Loucy (cell line): Measurements from ENCODE around the gene PRMT9.

Source experiments
- H2AFZ ChIP-seq: fragments of 200-600 bp; sonication (generic); 2 replicates; pipeline ENCODE4 v1.6.0; 2016; ENCODE audit warnings: antibody characterized with exemption, mild to moderate bottlenecking, low read length, moderate library complexity
- H3F3A ChIP-seq: fragments of 200-600 bp; 2 replicates; pipeline ENCODE4 v1.6.0; 2016; ENCODE audit warnings: antibody characterized with exemption, low read depth, mild to moderate bottlenecking
- H3K27me3 ChIP-seq: fragments of 200-600 bp; sonication (generic); 2 replicates; pipeline ENCODE4 v1.6.1; 2014; ENCODE audit warnings: low read length, mild to moderate bottlenecking; ENCODE audit not compliant: insufficient read depth, poor library complexity, severe bottlenecking
- H3K36me3 ChIP-seq: fragments of 200-600 bp; sonication (generic); 2 replicates; pipeline ENCODE4 v1.6.1; 2016; ENCODE audit warnings: low read length; ENCODE audit not compliant: insufficient read depth
- H3K4me1 ChIP-seq: fragments of 200-600 bp; sonication (generic); 2 replicates; pipeline ENCODE4 v1.5.1; 2014; ENCODE audit warnings: low read length, mild to moderate bottlenecking; ENCODE audit not compliant: insufficient read depth, poor library complexity, severe bottlenecking
- H3K4me2 ChIP-seq: fragments of 200-600 bp; sonication (generic); 2 replicates; pipeline ENCODE4 v1.6.0; 2014; ENCODE audit warnings: antibody characterized with exemption, low read length, low read depth, mild to moderate bottlenecking; ENCODE audit not compliant: poor library complexity, severe bottlenecking
- H3K4me3 ChIP-seq: fragments of 200-600 bp; sonication (generic); 2 replicates; pipeline ENCODE4 v1.5.1; 2014; ENCODE audit warnings: low read length, mild to moderate bottlenecking, mixed read lengths; ENCODE audit not compliant: poor library complexity, severe bottlenecking
- H3K79me2 ChIP-seq: fragments of 200-600 bp; sonication (generic); 2 replicates; pipeline ENCODE4 v1.6.1; 2014; ENCODE audit warnings: low read length; ENCODE audit not compliant: insufficient read depth
- H3K9ac ChIP-seq: fragments of 200-600 bp; sonication (generic); 2 replicates; pipeline ENCODE4 v1.6.0; 2014; ENCODE audit warnings: mild to moderate bottlenecking, low read depth, low read length, moderate library complexity; ENCODE audit not compliant: poor library complexity, severe bottlenecking
- H3K9me2 ChIP-seq: fragments of 200-600 bp; sonication (generic); replicated peaks from 2 replicates; pipeline ENCODE4 v1.6.1; 2016; ENCODE audit warnings: low read depth, low read length, mixed read lengths
- H3K9me3 ChIP-seq: fragments of 200-600 bp; sonication (generic); 2 replicates; pipeline ENCODE4 v1.6.1; 2014; ENCODE audit warnings: mild to moderate bottlenecking, antibody characterized with exemption, low read length, low read depth; ENCODE audit not compliant: insufficient read depth
- H4K20me1 ChIP-seq: fragments of 200-600 bp; sonication (generic); 2 replicates; pipeline ENCODE4 v1.6.0; 2014; ENCODE audit warnings: antibody characterized with exemption, low read length, mild to moderate bottlenecking; ENCODE audit not compliant: insufficient read depth, poor library complexity, severe bottlenecking
- CTCF ChIP-seq: fragments of 200-600 bp; sonication (generic); conservative IDR thresholded peaks from 2 replicates; pipeline ENCODE4 v1.5.1; 2014; ENCODE audit warnings: mild to moderate bottlenecking, antibody characterized with exemption, low read length
- EZH2phosphoT487 ChIP-seq: fragments of 200-600 bp; IDR thresholded peaks from 2 replicates; pipeline ENCODE4 v1.6.1; 2018; ENCODE audit warnings: antibody characterized with exemption, mild to moderate bottlenecking, moderate library complexity, borderline replicate concordance

PRMT9 gene

GRCh38 chr4:147625733-147626132 is 58.2 kb downstream of the PRMT9 start:
- H3K4me2 ChIP-seq, result no peak overlapping the region

GRCh38 chr4:147620315-147620714 is 63.6 kb downstream of the PRMT9 start:
- Histone ChIP-seq H3K79me2 (peaks cover 42% of the 10 kb centered on the region), H3K4me1 (peaks cover 42% of the 10 kb centered on the region), H2AFZ (no peak overlapping the region), H3F3A (no peaks in the 10 kb centered on the region), H3K4me2 (peak overlapping the region; percentile 80), H3K4me3 (peak overlapping the region; percentile 59), H3K27me3 (peaks cover 2% of the 10 kb centered on the region), H3K9me2 (no peaks in the 10 kb centered on the region), H3K9ac (peak overlapping the region; percentile 34), H3K36me3 (peaks cover 12% of the 10 kb centered on the region; the same call in 1 of the 2 replicates), H4K20me1 (peaks cover 17% of the 10 kb centered on the region), H3K9me3 (no peaks in the 10 kb centered on the region)
- no peak for TF ChIP-seq CTCF
- no peak for TF ChIP-seq EZH2phosphoT487

More at GRCh38 chr4:147625733-147626132, 58.2 kb downstream of the PRMT9 start:
- H2AFZ ChIP-seq, result no peak overlapping the region
- no peaks in the 10 kb centered on the region for H3K9me3 ChIP-seq
- peaks cover 8% of the 10 kb centered on the region for H4K20me1 ChIP-seq
- H3K36me3 ChIP-seq, result peaks cover 43% of the 10 kb centered on the region
- no peak overlapping the region for H3K4me3 ChIP-seq
- peaks cover 10% of the 10 kb centered on the region for H3K79me2 ChIP-seq
- no peak overlapping the region for H3K9ac ChIP-seq
- H3K9me2 ChIP-seq, result no peaks in the 10 kb centered on the region
- no peaks in the 10 kb centered on the region for H3K27me3 ChIP-seq
- H3F3A ChIP-seq, result no peaks in the 10 kb centered on the region
- TF ChIP-seq CTCF (no peak), EZH2phosphoT487 (no peak)
- H3K4me1 ChIP-seq, result peaks cover 11% of the 10 kb centered on the region

DNA sequence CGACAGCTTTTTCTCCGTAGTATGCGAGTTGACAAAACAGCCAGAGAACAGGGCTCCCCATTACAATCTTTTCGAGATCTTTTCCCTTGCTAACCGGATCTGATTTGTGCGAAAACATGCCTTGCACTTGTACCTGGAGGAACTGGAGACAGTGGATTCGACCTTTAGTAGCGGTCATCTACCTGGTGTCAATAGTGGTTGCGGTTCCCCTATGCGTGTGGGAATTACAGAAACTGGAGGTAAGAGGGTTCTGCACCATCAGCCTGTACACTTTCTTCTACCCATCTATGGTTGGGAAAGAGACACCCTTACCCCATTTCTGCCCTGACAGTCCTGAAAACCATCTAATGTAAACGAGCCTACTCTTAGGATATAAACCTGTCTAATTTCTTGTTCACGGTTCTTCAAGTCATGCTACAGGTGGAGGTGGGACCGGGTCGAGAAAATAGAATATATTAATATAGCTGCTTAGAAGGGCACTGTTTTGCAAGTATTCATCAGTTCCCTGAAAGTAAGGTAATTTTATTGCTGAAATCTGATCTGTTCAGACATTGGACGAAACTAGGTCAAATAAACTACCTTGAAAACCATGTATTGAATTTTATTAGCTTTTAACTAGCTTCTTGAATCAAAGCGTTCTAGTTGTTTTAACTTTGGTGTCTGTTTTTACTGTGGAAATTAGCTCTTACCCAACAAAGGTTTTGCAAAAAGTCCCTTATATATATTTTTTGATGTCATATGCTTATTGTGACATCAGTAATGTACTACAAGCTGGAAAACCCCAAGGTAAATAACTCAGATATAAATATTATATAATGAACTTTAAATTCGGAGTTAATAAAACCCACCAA is 65.9 kb downstream of the PRMT9 start:
- Histone ChIP-seq H3K9me3 (no peaks in the 10 kb centered on the region), H3K79me2 (peaks cover 42% of the 10 kb centered on the region), H3K27me3 (peaks cover 25% of the 10 kb centered on the region), H3F3A (no peaks in the 10 kb centered on the region), H3K4me3 (peak overlapping the region; percentile 95), H3K4me1 (peaks cover 37% of the 10 kb centered on the region), H2AFZ (peak overlapping the region; percentile 94), H3K9ac (peak overlapping the region; percentile 79), H4K20me1 (peaks cover 17% of the 10 kb centered on the region), H3K36me3 (no peaks in the 10 kb centered on the region), H3K4me2 (peak overlapping the region; percentile 77), H3K9me2 (no peaks in the 10 kb centered on the region)
- TF ChIP-seq CTCF, result no peak
- TF ChIP-seq EZH2phosphoT487, result no peak
